GM18858 (cell line): ENCODE measurements around the gene GRHPR.
A peak's percentile ranks its signal among the peaks of the same experiment; 100 is the strongest.
"Not testable (repeated sequence)": the region's sequence is repeated elsewhere in the genome, so short reads cannot be mapped to it uniquely, and the experiment has no call there.

Experiments
- ATAC-seq: cut with Tn5 transposase; IDR thresholded peaks from one replicate; pipeline ENCODE4 v1.9.1; 2021; ENCODE audit not compliant: unreplicated experiment

Gene GRHPR

DNA sequence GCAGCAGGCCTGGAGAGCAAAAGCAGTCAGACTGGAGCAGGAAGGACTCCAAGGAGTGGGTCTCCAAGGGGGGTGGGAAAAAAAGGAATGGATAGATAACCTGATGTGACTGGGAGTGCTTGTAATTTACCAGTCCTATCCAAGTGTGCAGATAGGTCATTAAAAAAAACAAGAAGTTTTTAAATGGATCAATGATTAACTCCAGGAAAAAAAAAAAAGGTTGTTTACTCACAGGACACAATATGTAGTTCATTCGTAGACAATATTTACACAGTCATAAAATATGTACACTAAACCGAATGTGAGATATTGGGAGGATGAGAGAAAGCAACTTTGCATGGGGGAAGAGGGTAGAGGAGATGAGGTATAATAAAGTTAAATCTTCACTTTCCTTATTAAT is 22.4 kb downstream of the GRHPR start:
- no peak for ATAC-seq

DNA sequence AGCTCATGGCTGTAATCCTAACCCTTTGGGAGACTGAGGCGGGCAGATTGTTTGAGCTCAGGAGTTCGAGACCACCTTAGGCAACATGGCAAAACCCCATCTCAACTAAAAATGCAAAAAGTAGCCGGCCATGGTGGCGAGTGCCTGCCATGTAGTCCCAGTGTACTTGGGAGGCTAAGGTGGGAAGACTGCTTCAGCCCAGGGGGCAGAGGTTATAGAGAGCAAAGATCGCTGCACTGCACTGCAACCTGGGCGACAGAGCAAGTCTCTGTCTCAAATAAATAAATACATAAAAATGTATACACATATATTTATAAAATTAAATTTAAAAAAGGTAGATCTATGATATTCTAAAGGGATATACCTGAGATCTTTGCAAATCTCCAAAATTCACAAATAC is 23.3 kb downstream of the GRHPR start:
- ATAC-seq, result no peak

DNA sequence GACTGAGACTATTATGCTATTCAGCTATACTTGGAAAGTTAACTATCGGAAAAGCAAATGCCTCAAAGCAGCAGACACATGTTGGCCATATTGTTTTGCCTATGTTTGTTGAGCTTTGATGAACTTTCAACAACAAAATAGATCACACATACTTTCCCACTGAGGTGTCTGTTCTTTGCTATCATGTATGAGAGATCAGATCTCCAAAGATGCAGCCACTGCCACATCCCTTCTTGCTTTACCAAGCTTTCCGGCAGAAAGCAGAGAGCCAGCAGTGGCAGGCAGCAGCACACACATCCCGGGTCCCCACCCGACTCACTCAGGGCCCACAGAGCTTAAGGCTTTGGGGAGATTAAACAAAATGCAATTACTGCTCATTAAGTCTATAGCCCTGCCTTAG is 23.9 kb downstream of the GRHPR start:
- ATAC-seq, result no peak

DNA sequence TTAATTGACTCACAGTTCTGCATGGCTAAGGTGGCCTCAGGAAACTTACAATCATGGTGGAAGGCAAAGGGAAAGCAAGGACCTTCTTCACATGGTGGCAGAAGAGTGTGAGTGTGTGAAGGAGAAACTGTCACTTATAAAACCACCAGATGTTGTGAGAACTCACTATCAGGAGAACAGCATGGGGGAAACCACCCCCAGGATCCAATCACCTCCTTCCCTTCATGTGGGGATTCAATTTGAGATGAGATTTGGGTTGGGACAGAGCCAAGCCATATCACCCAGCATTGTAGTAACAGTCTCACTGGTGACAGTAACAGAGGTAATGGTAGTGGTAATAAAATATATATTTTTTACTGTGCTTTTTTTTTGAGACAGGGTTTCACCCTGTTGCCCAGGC is 24.6 kb downstream of the GRHPR start:
- ATAC-seq, result no peak

DNA sequence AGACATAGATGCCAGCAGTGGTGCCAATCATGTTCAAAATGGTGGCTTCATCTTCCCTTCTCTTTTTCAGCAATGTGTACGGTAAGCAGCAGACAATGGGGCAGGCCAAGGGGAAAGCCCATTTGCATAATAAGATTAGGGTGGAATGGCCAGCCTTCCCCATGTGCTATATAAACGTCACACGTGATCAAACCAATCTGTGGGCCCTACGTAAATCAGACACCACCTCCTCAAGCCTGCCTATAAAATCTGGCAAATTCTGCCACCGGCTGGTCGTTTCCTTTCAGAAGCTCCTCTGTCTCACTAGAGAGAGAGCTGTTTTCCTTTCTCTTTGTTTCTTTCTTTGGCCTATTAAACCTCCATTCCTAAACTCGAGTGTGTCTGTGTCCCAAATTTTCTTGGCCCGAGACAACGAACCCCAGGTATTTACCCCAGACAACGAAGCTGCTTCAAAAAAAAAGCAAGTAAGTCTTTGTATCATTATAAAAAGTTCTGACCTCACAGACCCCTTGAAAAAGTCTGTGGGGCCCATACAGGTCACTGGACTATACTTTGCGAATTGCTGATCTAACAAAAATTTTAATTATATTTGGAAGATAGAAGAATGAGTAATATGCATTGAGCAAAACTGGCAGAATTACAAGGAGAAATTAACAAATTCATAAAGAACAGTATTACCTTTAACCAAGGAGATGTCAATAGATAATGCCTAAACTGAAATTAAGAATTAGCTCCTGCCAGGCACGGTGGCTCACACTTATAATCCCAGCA is 27.6 kb downstream of the GRHPR start:
- ATAC-seq, result no peak

DNA sequence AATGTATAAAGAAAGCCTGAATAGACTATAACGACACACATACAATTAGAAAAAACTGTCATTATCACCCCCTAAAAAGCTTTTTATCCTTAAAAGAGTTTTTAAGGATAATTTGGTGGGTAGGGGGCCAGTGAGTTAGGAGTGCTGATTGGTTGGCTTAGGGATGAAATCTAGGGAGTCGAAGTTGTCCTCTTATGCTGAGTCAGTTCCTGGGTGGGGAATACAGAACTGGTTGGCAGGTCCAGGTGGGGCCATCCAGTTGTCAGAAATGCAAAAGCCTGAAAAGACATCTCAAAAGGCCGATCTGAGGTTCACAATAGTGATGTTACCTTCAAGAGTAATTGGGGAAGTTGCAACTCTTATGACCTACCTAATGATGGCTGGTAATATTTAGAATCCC is 29.1 kb downstream of the GRHPR start:
- ATAC-seq, result no peak

DNA sequence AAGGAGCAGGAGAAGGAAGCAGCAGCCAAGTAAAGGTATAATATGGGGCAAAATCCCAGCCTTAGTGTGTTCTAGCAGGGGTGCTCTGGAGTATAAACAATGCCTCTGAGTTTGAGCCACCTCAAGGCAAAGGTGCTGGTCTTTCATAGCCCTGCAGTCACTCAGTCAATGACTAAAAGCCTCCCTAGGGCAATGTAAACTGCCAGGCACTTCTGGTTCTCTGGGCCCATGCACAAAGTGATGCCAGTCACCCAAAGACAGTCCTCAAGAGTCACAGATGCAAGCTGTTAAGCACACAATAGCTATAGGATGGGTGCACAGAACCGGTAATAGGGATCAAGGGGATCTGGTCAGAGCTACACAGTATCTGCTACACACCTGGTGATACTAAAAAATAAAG is 30.1 kb downstream of the GRHPR start:
- ATAC-seq, result no peak

DNA sequence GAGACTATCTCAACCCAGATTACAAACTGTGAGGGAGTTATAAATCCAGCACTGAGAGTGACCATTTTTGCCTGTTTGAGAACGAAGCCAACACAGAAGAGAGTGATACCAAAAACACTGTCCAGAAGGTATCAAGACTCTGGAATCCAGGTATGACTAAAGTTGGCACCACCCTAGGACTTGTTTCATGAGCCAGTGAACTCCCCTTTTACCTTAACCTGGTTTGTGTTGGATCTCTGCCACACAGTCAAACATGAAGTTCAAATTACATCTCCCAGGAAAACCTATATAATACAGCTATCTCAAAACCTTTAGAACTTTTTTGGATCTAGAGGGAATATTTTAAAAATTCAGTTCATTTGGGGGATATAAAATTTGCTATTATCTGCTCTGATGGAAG is 31.3 kb downstream of the GRHPR start:
- ATAC-seq, result no peak

DNA sequence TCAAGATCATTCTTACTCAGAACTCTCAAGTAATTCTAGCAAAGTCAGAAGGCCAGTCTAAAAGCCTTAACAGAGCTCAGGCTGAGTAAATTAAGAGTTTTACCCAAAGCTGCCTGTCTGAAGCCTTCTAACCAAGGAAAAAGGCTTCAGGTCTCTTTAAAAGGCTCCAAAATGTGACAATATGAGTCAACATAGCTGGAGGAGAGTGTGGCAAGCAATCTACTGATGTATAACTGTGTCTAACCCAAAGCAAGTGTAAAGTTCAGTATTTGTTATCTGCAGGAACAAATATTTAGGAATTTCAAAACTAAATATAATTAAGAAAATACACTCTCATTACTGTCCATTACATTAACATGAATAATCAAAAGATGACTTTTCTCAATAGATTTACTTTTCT is 31.7 kb downstream of the GRHPR start:
- no peak for ATAC-seq

DNA sequence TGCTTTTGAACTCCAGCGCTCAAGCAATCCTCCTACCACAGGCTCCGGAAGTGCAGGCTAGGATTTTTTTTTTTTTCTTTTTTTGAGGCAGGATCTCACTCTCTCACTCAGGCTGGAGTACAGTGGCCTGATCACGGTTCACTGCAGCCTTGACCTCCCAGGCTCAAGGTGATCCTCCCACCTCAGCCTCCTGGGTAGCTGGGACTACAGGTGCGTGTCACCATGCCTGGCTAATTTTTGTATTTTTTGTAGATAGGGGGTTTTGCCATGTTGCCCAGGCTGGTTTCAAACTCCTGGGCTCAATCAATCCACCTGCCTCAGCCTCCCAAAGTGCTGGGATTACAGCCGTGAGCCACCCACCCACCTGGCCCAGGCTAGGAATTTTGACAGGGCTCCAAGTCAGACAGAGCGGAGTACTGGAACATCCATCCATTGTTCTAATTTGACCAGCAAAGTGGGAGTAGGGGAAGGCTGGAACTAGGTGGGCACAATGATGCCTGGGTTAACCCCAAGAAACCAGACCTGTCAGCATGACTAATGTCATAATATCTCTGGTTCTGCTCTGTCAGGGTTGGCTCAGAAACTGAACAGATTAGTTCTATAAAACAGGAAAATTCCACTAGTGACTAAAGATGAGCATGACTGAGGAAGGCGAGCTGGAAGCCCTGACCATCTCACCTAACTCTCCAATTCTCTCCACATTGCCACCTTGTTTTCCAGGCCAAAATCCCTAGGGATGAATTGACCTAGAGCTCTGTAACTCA is 33.6 kb downstream of the GRHPR start:
- ATAC-seq, result no peak

DNA sequence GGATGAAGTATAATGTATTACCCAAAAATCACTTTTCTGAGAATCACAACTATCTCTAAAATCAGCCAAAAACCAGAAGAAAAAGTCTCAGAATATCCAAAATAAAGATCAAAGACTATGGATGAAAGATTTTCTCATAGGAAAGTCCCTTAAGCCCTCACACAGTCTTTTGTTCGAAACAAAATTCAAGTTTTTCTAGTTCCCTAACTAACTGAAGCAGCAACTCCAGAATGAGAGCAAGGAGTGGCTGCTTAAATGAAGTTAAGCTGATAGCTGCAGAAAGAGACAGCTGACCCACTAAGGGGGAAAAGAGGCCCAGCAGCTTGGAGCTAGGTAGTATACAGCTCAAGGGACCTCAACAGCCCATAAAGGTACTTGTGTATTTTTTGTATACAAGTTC is 34.3 kb downstream of the GRHPR start:
- no peak for ATAC-seq

DNA sequence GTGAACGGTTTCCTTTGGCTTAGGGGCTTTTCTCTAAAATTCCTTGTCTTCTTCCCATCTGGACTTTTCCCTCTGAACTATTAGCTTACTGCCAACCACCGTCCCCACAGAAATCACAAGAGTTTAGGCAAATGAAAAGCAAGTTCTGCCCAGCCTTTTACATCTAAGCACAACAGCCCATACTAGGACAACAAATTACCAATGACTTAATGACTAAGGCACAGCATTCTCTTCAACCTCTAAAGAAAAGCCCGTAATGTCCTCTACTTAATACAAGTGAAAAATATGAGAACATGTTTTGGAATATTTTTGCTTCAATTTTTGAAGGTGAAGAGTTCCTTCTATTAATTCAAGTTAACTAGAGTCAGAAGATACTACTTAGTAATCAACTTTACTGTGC is 41.5 kb downstream of the GRHPR start:
- no peak for ATAC-seq

DNA sequence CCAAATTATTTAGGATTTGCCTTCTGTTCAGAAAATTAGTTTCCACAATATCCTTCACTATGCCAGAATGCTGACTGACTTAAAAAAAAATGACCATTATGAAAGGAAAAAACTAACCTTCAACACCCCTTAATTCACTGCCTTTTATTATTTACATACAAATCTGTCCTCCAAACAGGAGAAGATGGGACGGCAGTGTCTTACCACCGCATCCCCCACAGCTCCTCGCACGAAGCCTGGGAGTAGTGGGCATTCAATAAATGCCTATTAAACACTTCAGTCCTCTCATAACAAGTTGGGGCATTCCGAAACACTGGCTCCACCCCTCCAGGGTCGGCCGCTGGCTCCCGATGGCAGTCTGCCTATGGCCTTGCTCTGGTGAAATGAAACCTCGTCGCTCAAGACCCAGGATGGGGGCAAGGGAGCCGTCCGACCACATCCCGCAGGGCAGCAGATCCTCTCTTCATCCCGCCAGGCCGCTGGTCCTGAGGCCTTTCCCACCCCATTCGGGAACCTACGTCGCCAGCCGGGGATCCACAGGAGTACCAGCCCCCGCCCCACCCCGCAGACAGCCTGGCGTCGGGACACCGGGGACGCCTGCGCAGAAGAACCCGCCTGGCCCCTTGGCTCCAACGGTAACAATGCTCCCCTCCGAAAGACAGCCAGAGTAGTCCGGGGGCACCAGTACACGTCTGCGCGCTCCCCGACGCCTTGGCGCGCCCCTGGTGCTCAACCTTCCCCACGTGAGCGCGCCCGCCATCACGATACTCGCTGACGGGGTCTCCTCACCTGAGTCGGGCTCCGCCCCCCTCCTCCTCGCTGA is 42.1 kb downstream of the GRHPR start:
- peak; percentile 23 for ATAC-seq

DNA sequence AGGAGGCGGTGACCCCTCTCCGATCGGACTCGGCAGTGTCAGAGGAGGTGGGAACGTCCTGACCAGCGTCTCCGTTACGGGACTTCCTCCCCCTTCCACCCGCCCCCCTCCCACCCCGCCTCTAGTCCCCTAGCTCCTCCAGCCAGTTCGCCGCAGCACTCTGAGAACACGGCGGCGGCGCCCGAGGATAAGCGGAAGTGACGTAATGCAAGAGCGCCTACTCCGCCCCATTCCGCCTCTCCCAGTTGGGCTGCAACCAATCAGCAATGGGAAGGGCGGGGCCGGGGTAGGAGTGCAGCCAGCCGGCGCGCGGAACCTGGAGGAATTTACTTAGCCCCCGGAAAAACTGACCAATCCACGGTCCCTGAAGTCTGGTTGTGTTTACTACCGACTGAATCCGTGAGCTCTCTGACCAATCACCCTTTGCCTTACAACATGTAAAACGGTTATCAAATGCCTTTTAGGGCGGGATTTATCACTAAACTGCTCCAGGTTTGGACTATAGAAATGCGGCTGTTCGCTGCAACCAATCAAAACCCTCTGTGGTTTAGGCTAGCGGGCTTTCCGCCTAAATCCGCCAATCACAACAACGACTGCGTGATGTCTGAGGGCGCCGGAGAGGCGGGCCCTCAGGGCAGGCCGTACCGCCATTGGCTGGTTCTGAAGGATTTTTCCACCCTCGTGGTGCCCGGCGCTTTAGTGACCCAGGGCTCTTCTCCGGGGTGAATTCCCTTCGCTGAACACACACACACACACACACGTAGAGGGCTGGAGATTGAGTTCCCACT is 42.9 kb downstream of the GRHPR start, which contains the start of gene ZBTB5:
ZBTB5 (minus strand) TSS at position 202 of the 788 bp plus-strand sequence. CDS start 22,899 bp downstream, outside the sequence.
- ATAC-seq, result peak; percentile 83

DNA sequence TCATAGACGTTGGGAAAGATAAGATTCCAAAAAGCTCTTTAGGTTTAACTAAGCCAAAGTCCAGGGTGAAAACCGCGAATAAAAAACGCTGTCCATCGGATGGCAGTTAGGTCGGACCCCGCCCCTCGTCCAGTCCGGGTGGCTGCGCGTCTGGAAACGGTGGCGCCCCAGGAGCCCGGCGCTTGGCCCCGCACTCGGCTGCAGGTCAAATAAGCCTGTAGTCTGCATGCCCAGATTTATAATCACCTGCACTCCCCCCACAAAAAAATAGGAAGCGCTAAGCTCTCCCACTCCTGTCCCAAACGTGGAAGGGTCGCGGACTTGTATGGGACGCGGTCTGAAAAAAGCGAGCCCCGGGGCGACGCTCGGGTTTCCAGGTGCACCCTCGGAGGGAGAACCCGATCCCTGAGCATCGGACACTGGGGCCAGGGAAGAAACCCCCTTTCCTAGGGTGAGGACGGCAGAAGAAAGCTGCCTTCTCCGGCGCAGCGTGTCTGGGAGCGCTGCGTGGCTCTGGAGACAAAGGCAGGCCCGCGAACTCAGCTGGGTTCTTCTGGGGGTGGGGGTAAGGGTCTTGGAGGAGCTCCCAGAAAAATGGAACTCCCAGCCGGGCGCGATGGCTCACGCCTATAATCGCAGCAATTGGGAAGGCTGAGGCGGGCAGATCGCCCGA is 43.7 kb downstream of the GRHPR start:
- ATAC-seq, result no peak

DNA sequence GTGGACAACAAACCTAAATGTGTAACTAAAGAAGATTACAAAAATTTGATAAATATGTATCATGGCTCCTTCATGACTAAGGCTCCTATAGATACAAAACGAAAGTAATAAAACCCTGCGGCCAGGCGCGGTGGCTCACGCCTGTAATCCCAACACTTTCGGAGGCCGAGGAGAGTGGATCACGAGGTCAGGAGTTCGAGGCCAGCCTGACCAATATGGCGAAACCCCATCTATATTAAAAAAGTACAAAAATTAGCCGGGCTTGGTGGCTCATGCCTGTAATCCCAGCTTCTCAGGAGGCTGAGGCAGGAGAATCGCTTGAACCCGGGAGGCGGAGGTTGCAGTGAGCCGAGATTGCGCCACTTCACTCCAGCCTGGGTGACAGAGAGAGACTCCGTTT is 45.0 kb downstream of the GRHPR start:
- not testable (repeated sequence) for ATAC-seq

DNA sequence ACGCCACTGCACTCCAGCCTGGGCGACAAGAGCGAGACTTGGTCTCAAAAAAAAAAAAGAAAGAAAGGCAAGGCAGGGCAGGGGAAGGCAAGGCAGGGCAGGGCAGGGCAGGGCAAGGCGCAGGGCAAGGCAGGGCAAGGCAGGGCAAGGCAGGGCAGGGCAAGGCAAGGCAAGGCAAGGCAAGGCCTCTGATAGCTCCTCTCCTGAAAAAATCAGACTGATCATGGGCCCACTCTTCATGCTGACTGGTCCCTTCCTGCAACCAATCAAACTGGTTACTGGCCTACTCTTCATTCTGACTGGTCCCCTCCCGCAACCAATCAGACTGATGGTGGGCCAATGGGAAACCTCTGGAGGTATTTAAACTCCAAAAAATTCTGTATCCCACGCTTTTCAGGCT is 46.1 kb downstream of the GRHPR start:
- ATAC-seq, result no peak

DNA sequence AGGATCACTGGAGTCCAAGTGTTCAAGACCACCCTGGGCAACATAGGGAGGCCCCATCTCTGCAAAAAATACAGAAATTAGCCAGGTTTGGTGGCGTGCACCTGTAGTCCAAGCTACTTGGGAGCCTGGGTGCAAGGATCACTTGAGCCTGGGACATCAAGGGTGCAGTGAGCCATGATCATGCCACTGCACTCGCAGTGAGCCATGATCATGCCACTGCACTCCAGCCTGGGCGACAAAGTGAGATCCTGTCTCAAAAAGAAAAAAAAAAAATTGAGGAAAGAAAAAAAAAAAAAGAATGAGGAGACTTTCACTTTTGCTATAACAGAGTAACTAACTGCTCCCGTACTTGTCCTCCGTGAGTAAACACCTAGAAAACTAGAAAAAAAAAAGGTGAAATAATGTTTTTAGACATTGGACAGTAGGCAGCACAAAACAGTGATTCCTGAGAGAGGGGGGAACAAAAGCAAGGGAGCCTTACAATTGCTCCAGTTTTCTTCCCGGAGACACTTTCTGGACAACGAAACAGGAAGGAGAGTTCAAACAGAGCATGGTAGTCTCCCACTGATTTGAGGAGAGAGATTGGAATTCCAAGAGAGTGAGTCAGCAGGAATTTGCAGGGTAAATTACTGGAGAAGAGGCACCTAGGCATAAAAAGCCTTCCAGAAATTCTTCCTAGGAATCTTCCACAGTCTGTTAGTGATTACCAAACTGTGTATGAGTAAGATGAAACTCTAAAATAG is 49.6 kb downstream of the GRHPR start:
- no peak for ATAC-seq

DNA sequence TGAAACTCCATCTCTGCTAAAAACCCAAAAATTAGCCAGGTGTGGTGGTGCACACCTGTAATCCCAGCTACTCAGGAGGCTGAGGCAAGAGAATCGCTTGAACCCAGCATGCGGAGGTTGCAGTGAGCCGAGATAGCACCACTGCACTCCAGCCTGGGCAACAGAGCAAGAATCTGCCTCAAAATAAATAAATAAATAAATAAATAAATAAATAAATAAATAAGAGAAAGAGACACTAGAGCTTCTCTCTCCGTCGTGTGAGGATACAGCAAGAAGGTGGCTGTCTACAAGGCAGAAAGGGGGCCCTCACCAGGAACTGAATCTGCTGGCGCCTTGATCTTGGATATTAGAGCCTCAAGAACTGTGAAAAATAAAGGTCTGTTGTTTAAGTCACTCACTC is 51.5 kb downstream of the GRHPR start:
- not testable (repeated sequence) for ATAC-seq

DNA sequence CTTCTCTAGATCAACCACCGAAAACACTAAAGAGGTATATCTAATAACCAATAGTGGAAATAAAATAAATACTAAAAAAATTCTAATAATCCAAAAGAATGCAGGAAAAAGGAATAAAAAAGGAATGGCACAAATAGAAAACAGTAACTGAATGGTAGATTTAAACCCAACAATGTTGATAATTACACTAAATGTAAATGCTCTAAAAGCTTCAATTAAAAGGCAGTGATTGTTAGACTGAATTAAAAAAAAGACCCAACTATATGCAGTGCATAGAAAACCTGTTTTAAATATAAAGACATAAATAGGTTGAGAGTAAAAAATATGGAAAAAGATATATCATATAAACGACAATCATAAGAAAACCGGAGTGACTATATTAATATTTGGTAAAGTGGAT is 51.9 kb downstream of the GRHPR start:
- ATAC-seq, result no peak
